ENCODE results near the gene MYH9.
A peak's percentile ranks its signal among the peaks of the same experiment; 100 is the strongest.
"Not testable (repeated sequence)": the region's sequence is repeated elsewhere in the genome, so short reads cannot be mapped to it uniquely, and the experiment has no call there.

Gene MYH9

GRCh38 chr22:36413022-36413775 is 25.4 kb upstream of the MYH9 start:
- no peak for DNase-seq (ENCODE audit: low read depth in 2 of 2)

GRCh38 chr22:36411589-36412258 is 24.0 kb upstream of the MYH9 start:
- no peak for DNase-seq (ENCODE audit: low read depth in 2 of 2)

GRCh38 chr22:36409911-36410756 is 22.4 kb upstream of the MYH9 start:
- peak in 1 of 2 donors; percentile 40 for DNase-seq (ENCODE audit: low read depth in 2 of 2)

GRCh38 chr22:36409554-36409910 is 21.8 kb upstream of the MYH9 start:
- not testable (repeated sequence) for DNase-seq (ENCODE audit: low read depth in 2 of 2)

GRCh38 chr22:36409056-36409455 is 21.3 kb upstream of the MYH9 start:
- DNase-seq (ENCODE audit: low read depth in 2 of 2) = no peak

- no peak for DNase-seq (ENCODE audit: low read depth in 2 of 2)
Measured at GRCh38 chr22:36406721-36407120, 19.0 kb upstream of the MYH9 start.

- peak; percentile 23 to 48 for DNase-seq (ENCODE audit: low read depth in 2 of 2)
Measured at GRCh38 chr22:36405671-36406538, 18.1 kb upstream of the MYH9 start.

- no peak for DNase-seq (ENCODE audit: low read depth in 2 of 2)
Measured at GRCh38 chr22:36405221-36405661, 17.5 kb upstream of the MYH9 start.

GRCh38 chr22:36404446-36404845 is 16.7 kb upstream of the MYH9 start:
- DNase-seq (ENCODE audit: low read depth in 2 of 2) = no peak

- DNase-seq (ENCODE audit: low read depth in 2 of 2) = no peak
Measured at GRCh38 chr22:36399472-36399778, 11.7 kb upstream of the MYH9 start.

- DNase-seq (ENCODE audit: low read depth in 2 of 2) = no peak
Measured at GRCh38 chr22:36398601-36399471, 11.1 kb upstream of the MYH9 start.

GRCh38 chr22:36397131-36398093 is 9.6 kb upstream of the MYH9 start:
- no peak for DNase-seq (ENCODE audit: low read depth in 2 of 2)

- DNase-seq (ENCODE audit: low read depth in 2 of 2) = no peak
Measured at GRCh38 chr22:36395915-36396314, 8.1 kb upstream of the MYH9 start.

GRCh38 chr22:36395055-36395849 is 7.5 kb upstream of the MYH9 start:
- no peak for DNase-seq (ENCODE audit: low read depth in 2 of 2)

- DNase-seq (ENCODE audit: low read depth in 2 of 2) = no peak
Measured at GRCh38 chr22:36391638-36392037, 3.9 kb upstream of the MYH9 start.

- DNase-seq (ENCODE audit: low read depth in 2 of 2) = not testable (repeated sequence)
Measured at GRCh38 chr22:36389122-36389521, 1.4 kb upstream of the MYH9 start.

GRCh38 chr22:36387709-36387958 is 133 bp downstream of the MYH9 start:
- DNase-seq (ENCODE audit: low read depth in 2 of 2) = no peak

- DNase-seq (ENCODE audit: low read depth in 2 of 2) = no peak
Measured at GRCh38 chr22:36386900-36387708, 663 bp downstream of the MYH9 start.

All from stimulated activated CD8-positive, alpha-beta memory T cell treated with anti-CD3 and anti-CD28 coated beads, Interleukin-7, amount 100 ng/mL, for 1 hour (primary cell).